Stimulated activated naive CD8-positive, alpha-beta T cell treated with anti-CD3 and anti-CD28 coated beads, Interleukin-15, Interleukin-2, amounts not matched to agents 100 ng/mL and 50 ng/mL, for 24 hours (primary cell): ENCODE results near the gene ENO4.

ENCODE experiments used
- H3K27ac Mint-ChIP-seq: one replicate; pipeline ENCODE4 v1.8.0; 2021; ENCODE audit warnings: mild to moderate bottlenecking, mixed read lengths
- H3K27me3 Mint-ChIP-seq: one replicate; pipeline ENCODE4 v1.8.0; 2021; ENCODE audit warnings: mixed read lengths
- H3K36me3 Mint-ChIP-seq: one replicate; pipeline ENCODE4 v1.8.0; 2021; ENCODE audit warnings: low read depth, mixed read lengths
- H3K4me1 Mint-ChIP-seq: one replicate; pipeline ENCODE4 v1.8.0; 2021; ENCODE audit warnings: low read depth, mixed read lengths
- H3K4me3 Mint-ChIP-seq: one replicate; pipeline ENCODE4 v1.8.0; 2021; ENCODE audit warnings: mild to moderate bottlenecking, mixed read lengths
- H3K9me3 Mint-ChIP-seq: one replicate; pipeline ENCODE4 v1.8.0; 2021; ENCODE audit warnings: mixed read lengths

Gene ENO4

DNA sequence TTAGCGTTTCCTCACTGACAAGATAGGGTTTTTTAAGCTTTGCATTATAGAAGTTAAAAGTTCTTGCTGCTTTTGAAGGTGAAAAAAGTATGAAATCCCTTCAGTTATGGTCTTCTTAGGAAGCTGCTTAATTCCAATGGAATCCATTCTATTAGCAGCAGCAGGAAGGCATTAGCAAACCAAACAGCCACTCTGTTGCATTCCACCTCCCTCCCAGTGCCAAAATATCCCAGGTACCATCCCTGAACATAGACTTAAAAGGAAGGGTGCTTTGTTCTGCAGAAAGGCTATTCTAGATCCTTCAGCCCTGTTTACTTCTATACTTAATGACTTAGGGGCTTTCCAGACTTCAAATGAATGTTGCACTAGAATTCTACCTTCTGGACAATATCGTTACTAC, 23.8 kb downstream of the ENO4 start:
- H3K9me3 Mint-ChIP-seq: peaks cover 6% of the 10 kb centered on the region
- peaks cover 10% of the 10 kb centered on the region for H3K27me3 Mint-ChIP-seq
- H3K27ac Mint-ChIP-seq: no peak overlapping the region
- no peaks in the 10 kb centered on the region for H3K36me3 Mint-ChIP-seq
- no peaks in the 10 kb centered on the region for H3K4me1 Mint-ChIP-seq
- no peak overlapping the region for H3K4me3 Mint-ChIP-seq

DNA sequence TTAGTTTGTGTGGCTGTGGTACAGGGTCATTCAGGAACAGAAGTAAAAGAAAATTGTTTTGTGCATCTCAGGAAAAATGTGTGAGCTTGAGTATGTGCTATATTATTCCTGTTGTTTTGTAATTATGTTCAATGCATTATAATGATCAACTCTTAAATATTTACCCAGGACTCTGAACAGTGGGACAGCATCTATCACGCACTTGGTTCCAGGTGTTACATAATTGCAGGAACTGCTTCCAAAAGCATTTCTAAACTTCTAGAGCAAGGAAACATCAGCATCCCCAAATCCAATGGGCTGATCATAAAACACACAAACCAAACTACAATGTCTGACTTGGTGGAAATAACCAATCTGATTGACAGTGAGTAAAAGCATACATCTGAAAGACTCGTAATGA, 26.6 kb downstream of the ENO4 start:
- Mint-ChIP-seq H3K36me3 (no peaks in the 10 kb centered on the region), H3K27ac (no peak overlapping the region), H3K4me1 (no peaks in the 10 kb centered on the region), H3K27me3 (peaks cover 11% of the 10 kb centered on the region), H3K9me3 (peaks cover 6% of the 10 kb centered on the region), H3K4me3 (no peak overlapping the region)

DNA sequence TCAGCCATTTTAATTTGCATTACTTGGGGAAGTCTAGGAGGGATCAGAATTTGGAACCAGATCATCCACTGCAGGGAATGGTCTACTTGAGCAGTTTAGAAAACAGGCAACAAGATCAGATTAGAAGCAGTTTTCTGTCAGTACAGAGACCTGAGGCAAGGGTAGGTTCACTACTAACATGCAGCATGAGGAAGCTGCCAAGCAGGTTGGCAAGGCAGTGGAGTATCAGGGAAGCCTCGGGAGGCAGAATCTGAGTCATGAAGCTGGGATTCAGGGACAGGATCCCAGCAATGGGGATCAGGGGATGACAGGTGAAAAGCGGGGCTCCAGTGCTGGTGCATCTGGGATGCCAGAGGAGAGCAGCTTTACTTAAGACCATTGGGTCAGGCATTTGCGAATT, 28.1 kb downstream of the ENO4 start:
- H3K27me3 Mint-ChIP-seq: peaks cover 11% of the 10 kb centered on the region
- no peaks in the 10 kb centered on the region for H3K4me1 Mint-ChIP-seq
- H3K27ac Mint-ChIP-seq: no peak overlapping the region
- H3K9me3 Mint-ChIP-seq: peaks cover 2% of the 10 kb centered on the region
- no peak overlapping the region for H3K4me3 Mint-ChIP-seq
- H3K36me3 Mint-ChIP-seq: no peaks in the 10 kb centered on the region

DNA sequence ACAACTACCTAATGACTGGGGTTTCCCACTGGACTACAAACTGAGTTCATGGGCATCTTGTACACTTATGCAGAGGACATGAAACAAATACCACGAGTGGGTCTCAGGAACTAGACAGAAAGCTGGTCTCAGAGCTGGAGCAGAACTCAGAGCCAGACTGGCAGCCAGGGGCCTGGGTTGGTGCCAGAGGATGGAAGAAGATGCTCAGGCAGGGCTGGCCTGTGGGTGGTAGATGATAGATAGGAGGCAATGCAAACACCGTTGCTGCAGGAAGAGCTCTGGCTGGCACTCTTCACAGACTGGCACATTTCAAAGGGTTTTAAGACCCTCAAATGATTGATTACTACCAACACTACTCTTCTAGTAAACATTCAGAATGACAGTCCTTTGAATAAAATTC, 28.8 kb downstream of the ENO4 start:
- Mint-ChIP-seq H3K27me3 (peaks cover 9% of the 10 kb centered on the region), H3K9me3 (no peaks in the 10 kb centered on the region), H3K4me3 (no peak overlapping the region), H3K27ac (no peak overlapping the region), H3K36me3 (no peaks in the 10 kb centered on the region), H3K4me1 (no peaks in the 10 kb centered on the region)

DNA sequence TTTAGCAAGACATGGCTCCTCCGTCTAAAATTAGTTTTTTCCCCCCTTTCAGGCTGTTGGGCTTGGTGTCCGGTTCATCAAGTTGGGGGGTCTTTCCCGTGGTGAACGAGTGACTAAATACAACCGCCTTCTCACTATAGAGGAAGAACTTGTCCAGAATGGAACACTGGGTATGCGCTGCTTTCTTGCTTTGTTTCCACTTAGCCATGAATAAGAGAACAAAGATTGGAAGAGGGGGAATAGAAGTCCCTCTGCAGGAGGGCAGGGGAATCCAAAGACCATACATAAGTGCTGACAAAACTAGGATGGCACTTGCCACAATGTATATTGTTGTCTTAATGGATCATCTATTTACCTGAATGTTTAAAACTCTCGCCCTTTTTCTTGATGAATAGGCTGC, 30.5 kb downstream of the ENO4 start:
- Mint-ChIP-seq H3K9me3 (no peaks in the 10 kb centered on the region), H3K27ac (no peak overlapping the region), H3K36me3 (no peaks in the 10 kb centered on the region), H3K4me1 (no peaks in the 10 kb centered on the region), H3K4me3 (no peak overlapping the region), H3K27me3 (peaks cover 9% of the 10 kb centered on the region)

DNA sequence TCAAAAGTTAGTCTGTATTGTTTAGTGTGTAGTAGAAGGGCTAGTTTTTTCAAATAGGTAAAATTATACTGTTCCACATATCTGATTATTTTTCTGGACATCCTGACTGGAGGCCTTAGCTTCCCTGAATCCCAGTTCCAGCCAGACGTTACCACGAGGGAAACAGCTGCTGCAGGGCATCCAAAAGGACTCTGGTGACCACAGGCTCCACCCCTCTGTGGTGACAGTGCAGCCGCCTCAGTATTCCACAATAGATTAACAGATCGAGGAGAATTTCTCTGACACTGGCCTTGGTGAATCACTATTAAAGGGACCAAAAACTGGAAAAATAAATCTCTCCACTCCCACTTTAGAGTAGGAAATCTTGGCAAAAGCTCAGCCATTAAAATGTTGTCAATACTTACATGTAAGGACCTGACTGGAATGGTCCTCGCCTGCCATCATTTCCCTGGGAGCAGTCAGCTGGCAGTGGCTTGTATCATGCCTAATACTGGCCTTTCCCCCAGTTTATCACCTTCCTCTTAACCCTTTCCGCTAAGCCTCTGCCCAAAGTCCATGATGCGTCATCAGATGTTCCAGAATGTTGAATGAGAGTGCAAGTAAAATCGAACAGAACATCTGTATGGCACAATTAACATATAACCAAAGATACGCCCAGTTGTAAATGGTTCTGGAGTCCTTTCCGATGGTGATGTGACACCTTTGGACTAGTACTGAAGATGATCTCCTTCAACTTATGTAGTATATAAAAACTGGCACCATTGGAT, 31.6 kb downstream of the ENO4 start:
- Mint-ChIP-seq H3K4me3 (no peak overlapping the region), H3K9me3 (no peaks in the 10 kb centered on the region), H3K36me3 (no peaks in the 10 kb centered on the region), H3K27me3 (peaks cover 9% of the 10 kb centered on the region), H3K27ac (no peak overlapping the region), H3K4me1 (no peaks in the 10 kb centered on the region)

DNA sequence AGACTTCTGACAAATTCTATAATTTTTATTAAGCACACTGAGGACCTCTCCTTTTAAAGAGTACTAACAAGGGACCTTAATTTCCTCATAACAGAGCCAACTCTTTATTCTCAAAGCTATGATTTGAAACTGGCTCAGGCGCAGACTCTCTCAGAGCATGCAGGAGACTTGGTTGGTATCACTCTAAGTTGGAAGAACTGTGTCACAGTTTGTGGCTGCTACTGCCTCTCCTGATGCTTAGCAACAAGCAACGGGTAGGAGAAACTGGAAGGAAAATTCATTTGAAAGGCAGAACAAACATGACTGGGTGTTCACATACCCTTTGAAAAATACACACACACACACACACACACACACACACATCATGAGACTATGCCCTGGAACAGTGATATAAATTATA, 33.3 kb downstream of the ENO4 start:
- Mint-ChIP-seq H3K27ac (no peak overlapping the region), H3K36me3 (no peaks in the 10 kb centered on the region)

DNA sequence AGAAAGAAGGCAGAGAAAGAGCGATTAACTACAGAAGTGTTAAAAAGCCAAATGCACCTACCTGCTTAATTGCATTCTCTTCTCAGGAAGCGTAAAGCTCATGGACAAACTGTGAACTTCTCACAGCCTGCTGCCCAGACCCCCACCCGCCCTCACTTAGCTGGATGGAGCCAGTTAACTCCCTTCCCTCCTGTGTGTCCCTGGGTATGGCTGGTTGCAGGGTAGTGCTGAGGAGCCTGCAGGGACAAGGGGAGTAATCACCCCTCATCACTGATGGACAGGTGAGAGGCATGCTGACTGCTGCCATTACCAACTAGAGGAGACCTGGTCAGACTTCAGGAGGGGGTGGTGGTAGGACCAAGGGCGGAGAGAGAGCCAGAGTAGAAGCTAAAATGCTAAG, 37.5 kb downstream of the ENO4 start:
- Mint-ChIP-seq H3K27ac (no peak overlapping the region), H3K4me1 (no peaks in the 10 kb centered on the region), H3K36me3 (no peaks in the 10 kb centered on the region), H3K4me3 (no peak overlapping the region), H3K9me3 (no peaks in the 10 kb centered on the region), H3K27me3 (peaks cover 8% of the 10 kb centered on the region)

More for the DNA sequence above, 33.3 kb downstream of the ENO4 start:
- no peaks in the 10 kb centered on the region for H3K4me1 Mint-ChIP-seq
- H3K27me3 Mint-ChIP-seq: peaks cover 9% of the 10 kb centered on the region
- no peaks in the 10 kb centered on the region for H3K9me3 Mint-ChIP-seq
- no peak overlapping the region for H3K4me3 Mint-ChIP-seq

DNA sequence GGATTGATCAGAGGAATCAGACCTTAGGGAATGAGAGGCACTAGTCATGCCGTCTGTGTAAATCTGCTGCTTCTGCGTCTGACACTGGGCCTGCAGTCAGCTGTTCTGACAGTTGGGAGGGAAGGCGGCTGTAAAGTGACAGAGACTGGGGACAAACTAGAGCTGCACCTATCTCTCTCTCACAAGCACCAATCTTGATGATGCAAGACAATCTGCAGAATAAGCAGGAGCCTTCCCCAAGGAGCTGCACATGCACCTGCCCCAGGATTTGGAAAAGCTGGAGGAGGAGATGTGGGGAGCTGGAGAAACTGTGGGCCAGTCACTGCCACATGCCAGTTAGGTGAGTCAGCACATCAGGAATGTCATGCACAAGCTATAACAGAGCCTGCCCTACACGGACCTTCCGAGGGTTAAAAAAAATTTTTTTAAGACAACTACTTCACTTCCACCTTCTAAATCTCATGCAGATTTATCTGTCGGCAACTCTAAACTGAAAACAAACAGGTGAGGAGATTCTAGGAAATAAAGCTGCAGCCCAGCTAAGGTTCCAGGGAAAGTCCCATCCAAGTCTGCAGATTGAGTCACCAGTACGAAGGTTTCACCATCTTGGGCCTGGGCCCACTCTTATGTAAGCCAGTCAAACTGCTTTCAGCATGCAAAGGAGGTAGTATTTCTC, 39.2 kb downstream of the ENO4 start:
- no peak overlapping the region for H3K4me3 Mint-ChIP-seq
- H3K4me1 Mint-ChIP-seq: no peaks in the 10 kb centered on the region
- H3K27ac Mint-ChIP-seq: no peak overlapping the region
- no peaks in the 10 kb centered on the region for H3K9me3 Mint-ChIP-seq
- peaks cover 17% of the 10 kb centered on the region for H3K27me3 Mint-ChIP-seq
- H3K36me3 Mint-ChIP-seq: no peaks in the 10 kb centered on the region

DNA sequence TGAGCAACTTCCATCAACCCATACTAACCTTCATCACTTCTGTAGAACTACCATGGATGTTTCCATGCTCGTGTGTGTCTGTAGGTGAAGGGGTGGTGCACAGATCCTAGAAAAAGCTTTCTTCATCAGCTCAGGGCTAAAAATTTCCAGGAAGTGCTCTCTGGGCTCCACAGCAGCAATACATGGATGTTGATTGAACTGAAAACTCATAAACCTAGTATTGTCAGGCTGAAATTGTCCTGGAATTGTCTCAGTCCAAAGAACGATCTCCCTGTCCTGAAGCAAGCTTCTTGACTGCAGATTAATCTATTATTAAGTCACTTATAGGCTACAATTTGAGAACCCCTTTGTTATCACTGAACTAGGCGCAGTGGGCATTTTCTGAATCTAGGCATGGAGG, 39.8 kb downstream of the ENO4 start:
- Mint-ChIP-seq H3K36me3 (no peaks in the 10 kb centered on the region), H3K27me3 (peaks cover 22% of the 10 kb centered on the region), H3K4me3 (no peak overlapping the region), H3K27ac (no peak overlapping the region), H3K9me3 (no peaks in the 10 kb centered on the region), H3K4me1 (no peaks in the 10 kb centered on the region)

DNA sequence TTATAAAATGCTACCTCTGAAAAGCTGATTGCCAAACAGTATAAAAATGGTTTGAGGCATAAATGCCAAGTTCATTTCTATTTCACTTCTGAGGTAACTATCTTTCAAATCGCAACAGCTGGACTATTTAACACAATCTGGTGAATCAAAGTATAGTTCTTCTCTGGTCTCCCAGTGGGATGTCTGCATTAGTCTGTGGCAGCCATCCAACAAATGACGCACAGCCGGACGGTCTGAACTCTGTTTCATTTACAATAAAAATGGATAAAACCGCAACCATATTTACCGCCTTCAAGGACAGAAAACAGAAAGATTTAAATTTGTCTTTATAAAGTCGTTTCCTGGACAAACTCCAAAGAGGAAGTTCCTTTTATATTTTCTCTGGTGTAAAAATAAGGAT, 41.9 kb downstream of the ENO4 start:
- Mint-ChIP-seq H3K4me1 (no peaks in the 10 kb centered on the region), H3K9me3 (no peaks in the 10 kb centered on the region), H3K36me3 (no peaks in the 10 kb centered on the region), H3K27ac (no peak overlapping the region), H3K27me3 (peaks cover 22% of the 10 kb centered on the region), H3K4me3 (no peak overlapping the region)

DNA sequence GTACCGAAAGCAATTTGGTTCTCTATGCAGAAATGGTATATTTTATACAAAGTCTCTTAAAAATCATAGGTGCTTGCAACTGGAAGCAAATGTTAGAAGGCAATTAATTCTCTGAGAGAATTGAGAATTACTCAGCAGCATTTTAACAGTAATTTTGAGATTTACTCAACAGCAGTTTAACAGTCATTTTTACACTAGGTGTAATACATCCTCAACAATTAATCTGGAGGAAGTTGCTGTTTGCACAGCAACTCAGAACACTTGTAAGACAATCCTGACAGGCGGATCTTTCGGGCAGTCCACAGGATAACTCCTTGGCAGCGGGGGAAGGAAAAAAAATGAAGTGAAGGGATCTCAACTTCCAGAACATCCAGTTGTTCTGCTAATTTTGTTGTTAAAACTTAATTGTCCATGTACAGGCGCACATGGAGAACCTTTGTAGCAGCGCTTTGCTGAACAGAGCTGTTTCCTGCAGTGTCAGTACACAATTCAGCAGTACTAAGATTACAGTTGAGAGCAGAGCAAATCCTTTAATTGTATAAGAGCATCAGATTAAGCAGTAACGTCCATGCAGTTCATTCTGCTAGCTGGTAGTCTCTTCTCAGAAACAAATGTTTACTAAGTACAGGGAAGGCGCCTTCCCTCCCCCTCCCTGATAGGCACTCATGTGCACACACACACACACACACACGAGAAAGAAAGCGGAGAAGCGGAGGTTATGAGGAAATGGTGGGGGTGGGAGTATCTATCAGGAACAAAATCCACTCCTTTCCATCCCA, 43.8 kb downstream of the ENO4 start:
- Mint-ChIP-seq H3K4me1 (no peaks in the 10 kb centered on the region), H3K36me3 (no peaks in the 10 kb centered on the region), H3K4me3 (no peak overlapping the region), H3K9me3 (no peaks in the 10 kb centered on the region), H3K27ac (no peak overlapping the region), H3K27me3 (peaks cover 22% of the 10 kb centered on the region)

DNA sequence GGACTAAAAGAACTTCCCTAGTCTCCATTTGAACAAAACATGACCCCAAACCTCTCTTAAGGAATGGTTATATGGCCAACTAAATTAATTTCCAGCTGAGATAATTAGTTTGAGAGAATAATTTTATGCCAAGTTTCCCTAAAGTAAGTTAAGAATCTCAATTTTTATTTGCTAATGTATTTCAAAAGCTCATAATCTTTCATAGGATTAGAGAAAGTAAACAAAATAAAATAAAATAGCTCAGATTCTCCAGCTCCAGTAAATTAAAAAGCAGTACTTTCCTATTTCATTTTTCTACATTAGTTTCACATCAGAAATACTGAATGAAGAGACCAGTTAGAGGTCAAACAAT, 44.4 kb downstream of the ENO4 start:
- Mint-ChIP-seq H3K9me3 (no peaks in the 10 kb centered on the region), H3K27me3 (peaks cover 22% of the 10 kb centered on the region), H3K4me3 (no peak overlapping the region), H3K36me3 (no peaks in the 10 kb centered on the region), H3K4me1 (no peaks in the 10 kb centered on the region), H3K27ac (no peak overlapping the region)

DNA sequence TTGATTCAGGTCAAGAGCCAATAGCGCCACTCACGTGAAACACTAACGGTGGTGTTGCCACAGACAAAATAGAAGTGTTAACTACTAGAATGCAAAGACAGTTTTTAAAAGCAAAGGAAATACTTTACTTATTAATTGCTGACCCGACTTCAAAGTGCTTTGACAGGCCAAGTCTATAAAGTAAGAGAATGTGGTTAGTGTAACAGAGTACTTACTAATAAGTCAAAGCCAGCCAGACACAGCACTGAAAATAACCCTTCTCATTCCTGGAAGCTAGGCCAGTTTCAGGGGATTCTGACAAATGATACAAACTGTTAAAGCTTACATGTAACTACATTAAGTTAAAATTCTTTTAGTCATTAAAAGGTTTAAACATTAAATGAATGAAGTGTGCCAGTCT, 50.3 kb downstream of the ENO4 start:
- no peaks in the 10 kb centered on the region for H3K4me1 Mint-ChIP-seq
- H3K36me3 Mint-ChIP-seq: no peaks in the 10 kb centered on the region
- H3K27me3 Mint-ChIP-seq: no peaks in the 10 kb centered on the region

DNA sequence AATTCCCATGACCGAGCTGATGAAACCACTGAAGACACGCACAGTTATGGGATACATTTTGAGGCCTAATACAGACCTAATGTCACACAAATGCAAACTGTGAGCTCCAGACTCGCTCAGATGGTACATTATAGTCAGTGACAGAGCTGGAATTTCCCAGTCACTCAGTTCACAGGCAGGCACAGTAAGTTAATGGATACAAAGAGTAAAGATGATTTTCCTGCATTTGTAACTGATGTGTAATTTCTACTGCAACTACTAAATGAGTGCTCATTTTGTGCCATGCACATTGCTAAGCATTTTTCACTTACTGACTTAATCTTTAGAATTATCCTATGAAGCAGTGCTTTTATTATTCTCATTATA, 56.5 kb downstream of the ENO4 start:
- Mint-ChIP-seq H3K9me3 (no peaks in the 10 kb centered on the region), H3K27me3 (peaks cover 4% of the 10 kb centered on the region), H3K4me3 (no peak overlapping the region), H3K36me3 (no peaks in the 10 kb centered on the region), H3K27ac (no peak overlapping the region), H3K4me1 (no peaks in the 10 kb centered on the region)

More for the DNA sequence above, 50.3 kb downstream of the ENO4 start:
- no peaks in the 10 kb centered on the region for H3K9me3 Mint-ChIP-seq
- H3K4me3 Mint-ChIP-seq: no peak overlapping the region
- no peak overlapping the region for H3K27ac Mint-ChIP-seq
